A549 (cell line): ENCODE measurements around the gene MFAP1. TPM values are rescaled to one million over a fixed set of nuclear protein-coding genes. Genes with fewer than 3 reads are reported as not detected.
"Not testable (repeated sequence)": the region's sequence is repeated elsewhere in the genome, so short reads cannot be mapped to it uniquely, and the experiment has no call there.

ENCODE experiments used
- ATAC-seq, 2 experiments: fragments of 200-7000 bp in 1 of 2; fragments of >200 bp in 1 of 2; cut with Nextera tagmentation in 1 of 2; cut with Tn5 transposase in 1 of 2; 3 replicates each; pipeline versions ENCODE4 v1.8.0 to v1.9.1; 2018 to 2020; ENCODE audit warnings: mild to moderate bottlenecking in 1 of 2, moderate library complexity in 1 of 2
- CTCF ChIA-PET: fragments of 300-600 bp; sonication (Branson Sonifier 250); formaldehyde crosslinking; extraction: SDS; loops from one replicate; lab custom pipeline; 2021; ENCODE audit warnings: antibody characterized with exemption, inconsistent platforms; lab: Yijun Ruan, JAX
- POLR2A ChIA-PET: fragments of 350-600 bp; formaldehyde crosslinking; extraction: SDS; loops from one replicate; lab custom pipeline; 2021; ENCODE audit warnings: antibody characterized with exemption, inconsistent platforms; lab: Yijun Ruan, JAX
- DNase-seq, 2 experiments: peaks; one replicate each; pipeline versions ENCODE4 v3.0.0 to v3.0.0-alpha.2; 2011 to 2016; ENCODE audit warnings: low read depth in 1 of 2, low spot score in 1 of 2
- FAIRE-seq: peaks from 2 replicates; lab custom pipeline; 2011; peaks lifted over from hg19 to GRCh38; lab: Jason Lieb, UNC
- H3K27ac ChIP-seq, 2 experiments: fragments of >200 bp; sonication (Bioruptor Twin); formaldehyde crosslinking; 3 replicates each; pipeline ENCODE4 v1.5.1; 2016 to 2017
- H3K4me1 ChIP-seq: fragments of >200 bp; sonication (Bioruptor Twin); formaldehyde crosslinking; 3 replicates; pipeline ENCODE4 v1.6.1; 2016
- H3K4me2 ChIP-seq: fragments of >200 bp; sonication (Bioruptor Twin); formaldehyde crosslinking; 3 replicates; pipeline ENCODE4 v1.6.1; 2016
- H3K4me3 ChIP-seq: fragments of >200 bp; sonication (Bioruptor Twin); formaldehyde crosslinking; 3 replicates; pipeline ENCODE4 v1.5.1; 2016
- H3K9me3 ChIP-seq: fragments of >200 bp; sonication (Bioruptor Twin); formaldehyde crosslinking; 3 replicates; pipeline ENCODE4 v1.6.1; 2016
- ATOH8 ChIP-seq: fragments of 250-450 bp; sonication (Bioruptor Pico); IDR thresholded peaks from 2 replicates; pipeline ENCODE4 v1.5.0; 2020; ENCODE audit warnings: low read depth, mild to moderate bottlenecking, moderate library complexity
- CBX2 ChIP-seq: fragments of 200-600 bp; sonication (generic); IDR thresholded peaks from 2 replicates; pipeline ENCODE4 v1.6.1; 2016; ENCODE audit warnings: low read depth, mild to moderate bottlenecking, borderline replicate concordance
- CEBPB ChIP-seq, 2 experiments: fragments of >200 bp in 1 of 2; sonication (Bioruptor Twin) in 1 of 2; formaldehyde crosslinking in 1 of 2; IDR thresholded peaks; 2 replicates each; pipeline ENCODE4 v1.6.1; 2012 to 2016
- CHD4 ChIP-seq: fragments of 200-600 bp; sonication (generic); IDR thresholded peaks from 2 replicates; pipeline ENCODE4 v1.6.1; 2016; ENCODE audit warnings: antibody characterized with exemption, mild to moderate bottlenecking, borderline replicate concordance
- EP300 ChIP-seq, 2 experiments: fragments of >200 bp; sonication (Bioruptor Twin); formaldehyde crosslinking; IDR thresholded peaks; 2 replicates in 1 of 2; 3 replicates in 1 of 2; pipeline ENCODE4 v1.6.1; 2016 to 2017
- FOSL2 ChIP-seq, 2 experiments: fragments of 450-650 bp in 1 of 2; fragments of >200 bp in 1 of 2; sonication (Bioruptor Twin) in 1 of 2; formaldehyde crosslinking; IDR thresholded peaks; 2 replicates each; pipeline versions ENCODE4 v1.5.0 to v1.6.1; 2016 to 2020; ENCODE audit warnings: mild to moderate bottlenecking in 1 of 2, moderate library complexity in 1 of 2
- FOXS1 ChIP-seq: fragments of 250-450 bp; sonication (Bioruptor Pico); IDR thresholded peaks from 2 replicates; pipeline ENCODE4 v1.5.0; 2020; ENCODE audit warnings: mild to moderate bottlenecking, moderate library complexity
- HOXB13 ChIP-seq: fragments of 250-450 bp; sonication (Bioruptor Pico); IDR thresholded peaks from 2 replicates; pipeline ENCODE4 v1.5.0; 2020; ENCODE audit warnings: low read depth, mild to moderate bottlenecking, moderate library complexity
- JUNB ChIP-seq: fragments of >200 bp; sonication (Bioruptor Twin); formaldehyde crosslinking; IDR thresholded peaks from 2 replicates; pipeline ENCODE4 v1.6.1; 2016
- KDM1A ChIP-seq: fragments of 200-600 bp; sonication (generic); IDR thresholded peaks from 2 replicates; pipeline ENCODE4 v1.6.1; 2016; ENCODE audit warnings: low read depth, mild to moderate bottlenecking
- KDM5A ChIP-seq: fragments of 200-600 bp; sonication (generic); IDR thresholded peaks from 2 replicates; pipeline ENCODE4 v1.6.1; 2016; ENCODE audit warnings: antibody characterized with exemption, mild to moderate bottlenecking
- MAX ChIP-seq: IDR thresholded peaks from 2 replicates; pipeline ENCODE4 v1.6.1; 2012
- MAZ ChIP-seq: fragments of 150-350 bp; IDR thresholded peaks from 2 replicates; pipeline ENCODE4 v1.6.1; 2014; ENCODE audit warnings: antibody characterized with exemption, low read depth, low read length, borderline replicate concordance
- NR3C1 ChIP-seq: fragments of >200 bp; sonication (Bioruptor Twin); formaldehyde crosslinking; IDR thresholded peaks from 3 replicates; pipeline ENCODE4 v1.6.1; 2017
- PBX3 ChIP-seq: IDR thresholded peaks from 2 replicates; pipeline ENCODE4 v1.6.1; 2012
- POLR2A ChIP-seq: IDR thresholded peaks from 2 replicates; pipeline ENCODE4 v1.6.1; 2012; ENCODE audit warnings: mild to moderate bottlenecking, low read length
- POLR2AphosphoS2 ChIP-seq: conservative IDR thresholded peaks from 2 replicates; pipeline ENCODE4 v1.6.1; 2012; ENCODE audit warnings: low read length, improper control_type of control experiment, inconsistent platforms
- RFX5 ChIP-seq: fragments of 450-650 bp; IDR thresholded peaks from 2 replicates; pipeline ENCODE4 v1.7.1; 2014; ENCODE audit warnings: antibody characterized with exemption, mild to moderate bottlenecking, moderate library complexity
- SMC3 ChIP-seq: fragments of >200 bp; sonication (Bioruptor Twin); formaldehyde crosslinking; IDR thresholded peaks from 3 replicates; pipeline ENCODE4 v1.6.1; 2018; ENCODE audit warnings: inconsistent platforms
- TP53 ChIP-seq: fragments of 250-450 bp; sonication (Bioruptor Pico); IDR thresholded peaks from 2 replicates; pipeline ENCODE4 v1.5.0; 2021; ENCODE audit warnings: mild to moderate bottlenecking, moderate library complexity
- ZC3H11A ChIP-seq: fragments of 450-650 bp; IDR thresholded peaks from 2 replicates; pipeline ENCODE4 v1.6.1; 2014; ENCODE audit warnings: antibody characterized with exemption, mild to moderate bottlenecking
- ZFP36 ChIP-seq: fragments of 450-650 bp; IDR thresholded peaks from 2 replicates; pipeline ENCODE4 v1.6.1; 2014; ENCODE audit warnings: borderline replicate concordance; ENCODE audit not compliant: partially characterized antibody
- WGBS: methylation state at CpG from one replicate; pipeline ENCODE4 v1.1.6; 2017; ENCODE audit errors: missing lambda C conversion rate; 5-methylcytosine and 5-hydroxymethylcytosine counted together
- polyA plus RNA-seq, 4 experiments: library from polyadenylated mRNA; depleted of rRNA in 3 of 4; stranded (reverse); fragments of >200 nt; fragmentation: RNase III in 1 of 4; extraction: RNeasy Plus Mini Kit Qiagen cat#74134 plus additional on column Dnase treatment in 1 of 4; gene quantifications; 2 replicates in 3 of 4; 3 replicates in 1 of 4; pipeline ENCODE4 v1.2.3, GENCODE V29; 2011 to 2017

The MFAP1 gene
- polyA plus RNA-seq, 2 of the 4 experiments (the other 2 are of a cell fraction): 31.7 to 40.3 TPM

GRCh38 chr15:43826508-43827341 is 2.2 kb upstream of the MFAP1 start, which contains the start of gene WDR76 (continued):
- 0 out of 2 replicates have a peak, but pooled peaks have one; percentile 38 for TF ChIP-seq FOXS1 (CRISPR knock-in tag)

- POLR2A ChIA-PET: no interaction called here
- H3K9me3 ChIP-seq: no peaks in the 10 kb centered on the region
Observed at GRCh38 chr15:43826029-43826507, 1.6 kb upstream of the MFAP1 start.

GRCh38 chr15:43825305-43825704 is 815 bp upstream of the MFAP1 start:
- ATAC-seq, H3K4me2 ChIP-seq, H3K9me3 ChIP-seq, FAIRE-seq, H3K27ac ChIP-seq, H3K4me3 ChIP-seq, DNase-seq, CTCF ChIA-PET: not testable (repeated sequence)
- WGBS: 95% methylated on average over 11 of the region's 11 CpGs
- H3K4me1 ChIP-seq: peaks cover 18% of the 10 kb centered on the region; the same call in 2 of the 3 replicates
- POLR2A ChIA-PET: interaction anchor here (0.8 to 1.2 kb wide), 5 partner anchors 21 to 602 kb away, joined by 3 to 7 read pairs (median 4); partner anchors contain the start of genes HYPK and SERINC4

More at GRCh38 chr15:43826029-43826507, 1.6 kb upstream of the MFAP1 start:
- H3K27ac ChIP-seq: peak overlapping the region; percentile 77 to 86
- CTCF ChIA-PET: no interaction called here
- FAIRE-seq (no peak), DNase-seq (no peak), ATAC-seq (no peak)
- WGBS: 95% methylated on average over 11 of the region's 11 CpGs
- H3K4me1 ChIP-seq: peaks cover 18% of the 10 kb centered on the region; the same call in 2 of the 3 replicates
- H3K4me3 ChIP-seq: peak overlapping the region; percentile 56; the same call in 2 of the 3 replicates
- peak overlapping the region; percentile 95 for H3K4me2 ChIP-seq
- no peak for TF ChIP-seq CBX2
- no peak for TF ChIP-seq ZFP36
- TF ChIP-seq HOXB13 (CRISPR knock-in tag): no peak
- no peak for TF ChIP-seq POLR2A
- TF ChIP-seq CHD4: no peak
- no peak for TF ChIP-seq SMC3
- TF ChIP-seq FOSL2 (IDR thresholded peaks at IDR 0.05): no peak
- no peak for TF ChIP-seq FOSL2 (CRISPR knock-in tag; IDR thresholded peaks at IDR 0.05)
- no peak for TF ChIP-seq TP53
- no peak for TF ChIP-seq JUNB
- TF ChIP-seq ATOH8: no peak
- TF ChIP-seq KDM5A: no peak
- no peak for TF ChIP-seq MAX
- TF ChIP-seq POLR2AphosphoS2: no peak
- no peak for TF ChIP-seq ZC3H11A
- TF ChIP-seq KDM1A: no peak
- no peak for TF ChIP-seq MAZ

- FAIRE-seq: no peak
- ATAC-seq: no peak
- H3K4me3 ChIP-seq: no peak overlapping the region
- POLR2A ChIA-PET: no interaction called here
- CTCF ChIA-PET: interaction anchor here (0.8 to 1.2 kb wide), 4 partner anchors 9 to 29 kb away, joined by 3 to 4 read pairs (median 3); partner anchors contain the start of gene HYPK
- 55% methylated on average over 3 of the region's 3 CpGs for WGBS
- no peak overlapping the region for H3K27ac ChIP-seq
- no peak for TF ChIP-seq NR3C1
- TF ChIP-seq FOXS1 (CRISPR knock-in tag): no peak
- no peak for TF ChIP-seq PBX3
- no peak for TF ChIP-seq POLR2A
- TF ChIP-seq HOXB13 (CRISPR knock-in tag): no peak
- no peak for TF ChIP-seq CEBPB (IDR thresholded peaks at IDR 0.05)
- TF ChIP-seq RFX5: no peak
- no peak for TF ChIP-seq EP300 (IDR thresholded peaks at IDR 0.05)
- no peak for DNase-seq
- H3K4me2 ChIP-seq: 0 out of 3 replicates have a peak overlapping the region, but pooled peaks have one; percentile 13
- peaks cover 10% of the 10 kb centered on the region; the same call in 2 of the 3 replicates for H3K4me1 ChIP-seq
- H3K9me3 ChIP-seq: no peaks in the 10 kb centered on the region
Observed at GRCh38 chr15:43821505-43821904, 3.0 kb downstream of the MFAP1 start.

- DNase-seq, FAIRE-seq, H3K4me2 ChIP-seq, H3K27ac ChIP-seq, H3K4me3 ChIP-seq, POLR2A ChIA-PET, CTCF ChIA-PET, H3K9me3 ChIP-seq, ATAC-seq, H3K4me1 ChIP-seq: not testable (repeated sequence)
- WGBS: over 99% methylated on average over 5 of the region's 5 CpGs
Observed at GRCh38 chr15:43815064-43815463, 9.4 kb downstream of the MFAP1 start.
